Transverse colon (tissue), 4 donors: ENCODE measurements around the gene ZBTB48.

Source experiments
- CTCF ChIP-seq, 5 experiments: fragments of 200-600 bp in 3 of 5; fragments of 450-650 bp in 2 of 5; sonication (generic) in 3 of 5; IDR thresholded peaks; 1 replicate in 2 of 5; 2 replicates in 3 of 5; pipeline ENCODE4 v1.5.1; 2016 to 2017; ENCODE audit warnings: antibody characterized with exemption in 5 of 5, inconsistent platforms in 3 of 5, mild to moderate bottlenecking in 2 of 5, moderate library complexity in 1 of 5
- POLR2A ChIP-seq: fragments of 450-650 bp; IDR thresholded peaks from one replicate; pipeline ENCODE4 v1.6.1; 2016; ENCODE audit warnings: antibody characterized with exemption, mild to moderate bottlenecking, moderate library complexity
- POLR2AphosphoS5 ChIP-seq, 3 donors: sonication (generic); formaldehyde crosslinking; IDR thresholded peaks; one replicate each; pipeline ENCODE4 v1.6.1; 2016; ENCODE audit warnings: antibody characterized with exemption in 3 of 3

- TF ChIP-seq CTCF (IDR thresholded peaks at IDR 0.05) (no peak), POLR2A (peak; percentile 62), POLR2AphosphoS5 (IDR thresholded peaks at IDR 0.05) (peak; percentile 73 to 86 (median 79))
Measured at GRCh38 chr1:6601049-6601922, 21.5 kb downstream of the ZBTB48 start.
